Uterus (tissue), 2 donors: ENCODE measurements around the gene PSMD5.

Experiments used
- POLR2A ChIP-seq, 2 donors: fragments of 450-650 bp; IDR thresholded peaks; one replicate each; pipeline ENCODE4 v1.6.1; 2016; ENCODE audit warnings: antibody characterized with exemption in 2 of 2, mild to moderate bottlenecking in 1 of 2, moderate library complexity in 1 of 2
- TF ChIP-seq, protein P1 (sequence below), 4 experiments: fragments of 200-600 bp in 2 of 4; fragments of 450-650 bp in 2 of 4; sonication (generic) in 2 of 4; IDR thresholded peaks; one replicate each; pipeline ENCODE4 v1.5.1; 2016 to 2019; ENCODE audit warnings: antibody characterized with exemption in 4 of 4, mild to moderate bottlenecking in 2 of 4, moderate library complexity in 1 of 4

DNA sequence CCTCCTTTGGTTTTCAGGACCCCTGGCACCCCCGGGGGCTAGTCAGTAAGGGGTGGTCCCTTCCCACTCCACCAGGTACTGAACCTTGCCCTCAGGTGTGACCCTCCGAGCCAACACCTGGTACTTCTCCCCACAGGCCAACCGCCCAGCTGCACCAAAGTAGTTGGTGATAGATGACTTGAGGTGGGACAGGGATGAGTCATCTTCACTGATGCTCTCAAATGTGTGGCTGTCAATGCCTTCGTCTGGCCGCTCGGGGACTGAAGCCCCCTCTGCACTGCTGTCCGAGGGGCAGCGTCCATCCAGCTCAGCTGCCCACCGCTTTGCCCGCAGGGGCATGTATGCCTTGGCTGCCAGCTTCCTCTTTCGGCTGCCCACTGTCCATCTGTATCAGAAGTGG, 15.2 kb upstream of the PSMD5 start:
- TF ChIP-seq, protein P1, sequence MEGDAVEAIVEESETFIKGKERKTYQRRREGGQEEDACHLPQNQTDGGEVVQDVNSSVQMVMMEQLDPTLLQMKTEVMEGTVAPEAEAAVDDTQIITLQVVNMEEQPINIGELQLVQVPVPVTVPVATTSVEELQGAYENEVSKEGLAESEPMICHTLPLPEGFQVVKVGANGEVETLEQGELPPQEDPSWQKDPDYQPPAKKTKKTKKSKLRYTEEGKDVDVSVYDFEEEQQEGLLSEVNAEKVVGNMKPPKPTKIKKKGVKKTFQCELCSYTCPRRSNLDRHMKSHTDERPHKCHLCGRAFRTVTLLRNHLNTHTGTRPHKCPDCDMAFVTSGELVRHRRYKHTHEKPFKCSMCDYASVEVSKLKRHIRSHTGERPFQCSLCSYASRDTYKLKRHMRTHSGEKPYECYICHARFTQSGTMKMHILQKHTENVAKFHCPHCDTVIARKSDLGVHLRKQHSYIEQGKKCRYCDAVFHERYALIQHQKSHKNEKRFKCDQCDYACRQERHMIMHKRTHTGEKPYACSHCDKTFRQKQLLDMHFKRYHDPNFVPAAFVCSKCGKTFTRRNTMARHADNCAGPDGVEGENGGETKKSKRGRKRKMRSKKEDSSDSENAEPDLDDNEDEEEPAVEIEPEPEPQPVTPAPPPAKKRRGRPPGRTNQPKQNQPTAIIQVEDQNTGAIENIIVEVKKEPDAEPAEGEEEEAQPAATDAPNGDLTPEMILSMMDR (IDR thresholded peaks at IDR 0.05): no peak
- no peak for TF ChIP-seq POLR2A (IDR thresholded peaks at IDR 0.05)
